K562 (cell line): ENCODE data around the gene NF1. TPM values are rescaled to one million over a fixed set of nuclear protein-coding genes. Genes with fewer than 3 reads are reported as not detected.

ENCODE experiments used
- ATAC-seq: fragments of 200-7000 bp; cut with Tn5 transposase; 3 replicates; pipeline ENCODE4 v1.9.1; 2020; ENCODE audit warnings: moderate library complexity
- BruUV-seq: library from RNA; stranded (reverse); fragments of 400-500 nt; replicated peaks from 2 replicates; lab custom pipeline; 2021; lab: Mats Ljungman, UMichigan
- CTCF ChIA-PET: fragments of 300-600 bp; formaldehyde crosslinking; extraction: SDS; loops from one replicate; lab custom pipeline; 2021; ENCODE audit warnings: low intra/inter-chr PET ratio; lab: Yijun Ruan, JAX
- POLR2A ChIA-PET: fragments of 300-600, 350-650 bp; sonication (Branson Sonifier 250); formaldehyde crosslinking; extraction: SDS; loops from one replicate; lab custom pipeline; 2021; ENCODE audit warnings: antibody characterized with exemption, inconsistent platforms; lab: Yijun Ruan, JAX
- DNase-seq, 4 experiments: peaks; one replicate each; pipeline versions ENCODE4 v3.0.0 to v3.0.0-alpha.2; 2011 to 2018; ENCODE audit warnings: low spot score in 3 of 4, mixed read lengths in 3 of 4; ENCODE audit errors: extremely low read depth in 1 of 4
- FAIRE-seq: peaks from 2 replicates; lab custom pipeline; 2011; peaks lifted over from hg19 to GRCh38; lab: Jason Lieb, UNC
- H2AFZ ChIP-seq: 2 replicates; pipeline ENCODE4 v1.6.0; 2011; ENCODE audit warnings: low read depth, low read length, control low read depth, inconsistent platforms
- H3K27ac ChIP-seq: fragments of 200-600 bp; 3 replicates; pipeline ENCODE4 v1.8.0; 2011; ENCODE audit warnings: low read depth, mild to moderate bottlenecking, control low read depth, inconsistent platforms, low read length, moderate library complexity, mixed read lengths; ENCODE audit errors: extremely low read depth
- H3K27me3 ChIP-seq, 2 experiments: fragments of 300-600 bp in 1 of 2; 2 replicates in 1 of 2; 3 replicates in 1 of 2; pipeline versions ENCODE4 v1.6.0 to v1.8.0; 2011; ENCODE audit warnings: inconsistent platforms in 2 of 2, low read length in 2 of 2, mild to moderate bottlenecking in 1 of 2, mixed read lengths in 1 of 2, moderate library complexity in 1 of 2; ENCODE audit not compliant: control insufficient read depth in 2 of 2, insufficient read depth in 2 of 2
- H3K36me3 ChIP-seq: fragments of 300-600 bp; 3 replicates; pipeline ENCODE4 v1.8.0; 2011; ENCODE audit warnings: mild to moderate bottlenecking, low read length, inconsistent platforms; ENCODE audit not compliant: control insufficient read depth, insufficient read depth
- H3K4me1 ChIP-seq, 2 experiments: fragments of 200-600 bp in 1 of 2; replicated peaks in 1 of 2; 2 replicates in 1 of 2; 3 replicates in 1 of 2; pipeline versions ENCODE4 v1.5.1 to v1.8.0; 2011; ENCODE audit warnings: inconsistent platforms in 2 of 2, low read length in 2 of 2, mild to moderate bottlenecking in 1 of 2, mixed read lengths in 1 of 2, moderate library complexity in 1 of 2; ENCODE audit not compliant: control insufficient read depth in 2 of 2, insufficient read depth in 2 of 2
- H3K4me2 ChIP-seq: 2 replicates; pipeline ENCODE4 v1.6.1; 2011; ENCODE audit warnings: low read length, control low read depth, inconsistent platforms, mixed read lengths; ENCODE audit not compliant: insufficient read depth
- H3K4me3 ChIP-seq: fragments of 200-600 bp; sonication (generic), shearing (Covaris generic); 2 replicates; pipeline ENCODE4 v1.5.1; 2016; ENCODE audit warnings: control low read depth, inconsistent platforms
- H3K79me2 ChIP-seq: fragments of 200-600 bp; 3 replicates; pipeline ENCODE4 v1.8.0; 2011; ENCODE audit warnings: low read length, inconsistent platforms; ENCODE audit not compliant: control insufficient read depth, insufficient read depth
- H3K9ac ChIP-seq, 2 experiments: 2 replicates each; pipeline versions ENCODE4 v1.6.0 to v1.6.1; 2011; ENCODE audit warnings: low read depth in 2 of 2, low read length in 2 of 2, control low read depth in 1 of 2, inconsistent platforms in 1 of 2, mild to moderate bottlenecking in 1 of 2, mixed read lengths in 1 of 2; ENCODE audit not compliant: insufficient read depth in 1 of 2
- H3K9me1 ChIP-seq: one replicate; pipeline ENCODE4 v1.6.0; 2011; ENCODE audit warnings: inconsistent platforms, mild to moderate bottlenecking, low read length, moderate library complexity; ENCODE audit not compliant: control insufficient read depth, insufficient read depth
- H3K9me3 ChIP-seq: replicated peaks from 2 replicates; pipeline ENCODE4 v1.5.1; 2011; ENCODE audit warnings: low read depth, low read length, inconsistent platforms; ENCODE audit not compliant: control insufficient read depth, insufficient read depth
- H4K20me1 ChIP-seq: replicated peaks from 2 replicates; pipeline ENCODE4 v1.6.1; 2011; ENCODE audit warnings: low read length, inconsistent platforms, mixed read lengths; ENCODE audit not compliant: control insufficient read depth, insufficient read depth
- ARID1B ChIP-seq: fragments of 450-650 bp; IDR thresholded peaks from 2 replicates; pipeline ENCODE4 v1.6.1; 2016; ENCODE audit warnings: antibody characterized with exemption, mild to moderate bottlenecking, inconsistent platforms
- CBFA2T2 ChIP-seq: fragments of 450-650 bp; conservative IDR thresholded peaks from 2 replicates; pipeline ENCODE4 v1.6.1; 2017; ENCODE audit warnings: mild to moderate bottlenecking
- ERF ChIP-seq: fragments of 450-650 bp; formaldehyde crosslinking; IDR thresholded peaks from 2 replicates; pipeline ENCODE4 v1.4.0; 2020; ENCODE audit warnings: mild to moderate bottlenecking, mixed read lengths
- GATA2 ChIP-seq: sonication (generic); formaldehyde crosslinking; IDR thresholded peaks from 2 replicates; pipeline ENCODE4 v1.4.0; 2020; ENCODE audit warnings: mild to moderate bottlenecking, missing genetic modification reagents
- GTF3C2 ChIP-seq: IDR thresholded peaks from 3 replicates; pipeline ENCODE4 v1.6.1; 2011; ENCODE audit warnings: borderline replicate concordance, mild to moderate bottlenecking, moderate library complexity; ENCODE audit not compliant: insufficient read length; ENCODE audit errors: extremely low read depth
- HDAC1 ChIP-seq, 2 experiments: fragments of 450-650 bp; IDR thresholded peaks; 2 replicates each; pipeline ENCODE4 v1.6.1; 2016 to 2017; ENCODE audit warnings: inconsistent platforms in 1 of 2, mild to moderate bottlenecking in 1 of 2, moderate library complexity in 1 of 2
- MEF2A ChIP-seq: IDR thresholded peaks from 2 replicates; pipeline ENCODE4 v1.6.1; 2011; ENCODE audit warnings: low read depth, mild to moderate bottlenecking, low read length, moderate library complexity; ENCODE audit not compliant: control insufficient read depth
- MEIS2 ChIP-seq: fragments of 450-650 bp; IDR thresholded peaks from 2 replicates; pipeline ENCODE4 v1.6.1; 2014; ENCODE audit warnings: mild to moderate bottlenecking; ENCODE audit not compliant: partially characterized antibody
- NCOR1 ChIP-seq: fragments of 450-650 bp; IDR thresholded peaks from 2 replicates; pipeline ENCODE4 v1.6.1; 2016; ENCODE audit warnings: mild to moderate bottlenecking, moderate library complexity
- NEUROD1 ChIP-seq: fragments of 150-350 bp; IDR thresholded peaks from 2 replicates; pipeline ENCODE4 v1.6.1; 2014; ENCODE audit warnings: borderline replicate concordance, low read length, low read depth; ENCODE audit not compliant: partially characterized antibody
- NFIC ChIP-seq: fragments of 450-650 bp; IDR thresholded peaks from 2 replicates; pipeline ENCODE4 v1.6.1; 2017; ENCODE audit warnings: mild to moderate bottlenecking, inconsistent platforms
- NR2F6 ChIP-seq: fragments of 450-650 bp; formaldehyde crosslinking; IDR thresholded peaks from 2 replicates; pipeline ENCODE4 v1.4.0; 2020; ENCODE audit warnings: mild to moderate bottlenecking
- RCOR1 ChIP-seq, 2 experiments: IDR thresholded peaks; 2 replicates each; pipeline ENCODE4 v1.6.1; 2012; ENCODE audit warnings: low read depth in 2 of 2, low read length in 2 of 2, borderline replicate concordance in 1 of 2, improper control_type of control experiment in 1 of 2
- SRSF3 ChIP-seq: fragments of 200-400 bp; formaldehyde crosslinking; IDR thresholded peaks from 2 replicates; pipeline ENCODE4 v1.6.1; 2016; ENCODE audit warnings: mild to moderate bottlenecking, low read length, moderate library complexity; ENCODE audit not compliant: insufficient read depth
- TCF3 ChIP-seq: sonication (generic); formaldehyde crosslinking; IDR thresholded peaks from 2 replicates; pipeline ENCODE4 v1.4.0; 2020; ENCODE audit warnings: mild to moderate bottlenecking, missing genetic modification reagents
- ZBTB8A ChIP-seq: fragments of 450-650 bp; IDR thresholded peaks from 2 replicates; pipeline ENCODE4 v1.6.1; 2018; ENCODE audit warnings: mild to moderate bottlenecking, moderate library complexity; ENCODE audit not compliant: partially characterized antibody
- ZC3H11A ChIP-seq: IDR thresholded peaks from 2 replicates; pipeline ENCODE4 v1.6.1; 2012; ENCODE audit warnings: low read depth, low read length, improper control_type of control experiment
- ZNF316 ChIP-seq: fragments of 450-650 bp; IDR thresholded peaks from 2 replicates; pipeline ENCODE4 v1.6.1; 2016
- ZNF431 ChIP-seq: sonication (generic); formaldehyde crosslinking; IDR thresholded peaks from 2 replicates; pipeline ENCODE4 v1.8.0; 2022; ENCODE audit warnings: mild to moderate bottlenecking, missing genetic modification reagents
- ZNF766 ChIP-seq: fragments of 200-800 bp; sonication (Bioruptor generic); conservative IDR thresholded peaks from 2 replicates; pipeline ENCODE4 v1.6.1; 2016; ENCODE audit warnings: missing genetic modification characterization, missing compliant biosample characterization
- WGBS: fragments of 100-300 bp; shearing (Covaris generic); methylation state at CpG from one replicate; pipeline ENCODE4 v1.1.6; 2016; ENCODE audit warnings: low coverage, mixed read lengths; ENCODE audit not compliant: insufficient coverage; ENCODE audit errors: missing lambda C conversion rate; 5-methylcytosine and 5-hydroxymethylcytosine counted together
- in situ Hi-C: fragments of 300-500 bp; cut with MboI; formaldehyde crosslinking; loops from 4 replicates; pipeline ENCODE4 v1.15.0; 2018; ENCODE audit warnings: inconsistent platforms, mixed read lengths
- intact Hi-C: fragments of 100-400 bp; cut with micrococcal nuclease; formaldehyde crosslinking; loops from 2 replicates; pipeline ENCODE4 v1.14.2; 2022
- polyA plus RNA-seq, 8 experiments: library from polyadenylated mRNA; depleted of rRNA in 4 of 8; stranded (reverse) in 5 of 8; unstranded in 3 of 8; fragments of >200 nt; fragmentation: Nextera tagmentation in 2 of 8; fragmentation: Illumina TruSeq in 1 of 8; extraction: Ambion mirVana in 2 of 8; extraction: Trizol in 1 of 8; gene quantifications; 2 replicates each; pipeline versions ENCODE4 v1.2.1 to v1.2.3, GENCODE V29; 2011 to 2014; ENCODE audit warnings: inconsistent platforms in 1 of 8, missing spikeins in 1 of 8
- total RNA-seq, 7 experiments: library from RNA; depleted of rRNA in 6 of 7; stranded (reverse); fragments of >200 nt in 6 of 7; fragmentation: Illumina TruSeq in 2 of 7; extraction: Trizol in 2 of 7; gene quantifications; 2 replicates each; pipeline versions ENCODE4 v1.2.1 to v1.2.3, GENCODE V29; 2011 to 2021; ENCODE audit warnings: low replicate concordance in 1 of 7

Gene NF1
- total and polyA plus RNA-seq, 9 of the 15 experiments (the other 6 are each of a cell fraction or from before 2014, with no cell fraction given): 3.4 to 41.9 (median 24.3) TPM

DNA sequence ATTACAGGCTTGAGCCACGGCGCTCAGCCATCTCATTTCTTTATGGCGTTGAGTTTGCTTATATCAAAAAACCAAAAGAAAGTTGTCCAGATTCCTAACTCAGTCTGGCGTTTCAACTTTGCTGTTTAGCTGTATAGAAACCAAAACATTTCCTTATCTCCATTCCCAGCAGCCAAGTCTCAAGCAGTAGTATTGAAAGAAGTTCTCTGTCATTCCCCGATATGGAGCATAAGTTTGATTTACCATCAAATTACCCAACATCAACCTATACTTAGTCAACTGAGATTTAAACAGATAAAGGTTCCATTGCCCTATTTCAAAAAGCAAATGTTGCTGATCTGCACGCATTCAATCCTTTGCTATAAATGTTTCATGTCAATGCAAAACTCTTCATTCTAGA lies 269.2 kb downstream of the NF1 start (continued):
- TF ChIP-seq ARID1B: peak; percentile 77
- TF ChIP-seq NCOR1: peak; percentile 59
- no peak for TF ChIP-seq ZNF431 (CRISPR knock-in tag)
- 0 out of 2 replicates have a peak, but pooled peaks have one; percentile 17 for TF ChIP-seq NFIC
- peak; percentile 79 for TF ChIP-seq TCF3 (CRISPR knock-in tag)
- TF ChIP-seq MEIS2: peak; percentile 58
- peak in 1 of 2 experiments; percentile 75; a peak in 2 of 4 replicates for TF ChIP-seq RCOR1 (IDR thresholded peaks at IDR 0.05; ENCODE audit: borderline replicate concordance in 1 of 2, low read depth in 2 of 2, low read length in 2 of 2)
- TF ChIP-seq HDAC1 (IDR thresholded peaks at IDR 0.05): peak in 1 of 2 experiments; percentile 78; a peak in 2 of 4 replicates
- TF ChIP-seq CBFA2T2: peak; percentile 61

DNA sequence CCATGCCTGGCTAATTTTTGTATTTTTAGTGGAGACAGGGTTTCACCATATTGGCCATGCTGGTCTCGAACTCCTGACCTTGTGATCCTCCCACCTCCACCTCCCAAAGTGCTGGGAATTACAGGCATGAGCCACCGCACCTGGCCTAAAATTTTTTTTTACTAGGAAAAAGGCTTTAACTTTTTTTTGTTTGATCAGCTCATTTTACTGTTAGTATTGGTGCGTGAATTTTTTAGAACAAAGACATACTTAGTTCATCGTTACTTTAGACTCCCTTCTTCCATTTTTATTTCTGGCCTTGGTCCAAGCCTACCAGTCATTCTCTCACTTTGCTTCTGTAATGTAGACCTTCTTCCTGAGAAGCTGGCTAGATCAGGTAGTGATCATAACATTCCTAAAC lies 271.3 kb downstream of the NF1 start:
- no peak overlapping the region for H3K4me3 ChIP-seq
- H4K20me1 ChIP-seq: 0 out of 2 replicates have a peak, but pooled peaks cover 4% of the 10 kb centered on the region
- H2AFZ ChIP-seq: no peak overlapping the region
- ChIA-PET CTCF (no interaction called here), POLR2A (no interaction called here)
- BruUV-seq: no TSS peak
- H3K9me1 ChIP-seq: no peaks in the 10 kb centered on the region
- intact Hi-C loops: no loop called here
- FAIRE-seq: no peak
- H3K4me2 ChIP-seq: no peak overlapping the region
- TF ChIP-seq NEUROD1 (no peak), GATA2 (no peak), NR2F6 (no peak), NFIC (0 out of 2 replicates have a peak, but pooled peaks have one; percentile 20), ERF (CRISPR knock-in tag) (no peak), ZBTB8A (no peak), ZNF316 (peak; percentile 71), SRSF3 (no peak), ZNF766 (no peak), MEF2A (no peak), GTF3C2 (no peak), ZC3H11A (no peak)
- TF ChIP-seq, all 486 proteins: peak for 2
- no peak for ATAC-seq
- Histone ChIP-seq H3K27ac (no peak overlapping the region), H3K4me1 (no peaks in the 10 kb centered on the region), H3K36me3 (peaks cover 28% of the 10 kb centered on the region), H3K79me2 (no peaks in the 10 kb centered on the region), H3K9ac (no peak overlapping the region), H3K27me3 (no peaks in the 10 kb centered on the region), H3K9me3 (no peaks in the 10 kb centered on the region)
- in situ Hi-C loops: no loop called here
- DNase-seq: no peak
- 96% methylated on average over 4 of the region's 4 CpGs for WGBS
